GM19467 (cell line): ENCODE data around the gene PRSS57.
"Not testable (repeated sequence)": the region's sequence is repeated elsewhere in the genome, so short reads cannot be mapped to it uniquely, and the experiment has no call there.

ENCODE experiments used
- ATAC-seq: cut with Tn5 transposase; IDR thresholded peaks from one replicate; pipeline ENCODE4 v1.9.1; 2021; ENCODE audit warnings: mild to moderate bottlenecking, moderate library complexity; ENCODE audit not compliant: unreplicated experiment

The PRSS57 gene

DNA sequence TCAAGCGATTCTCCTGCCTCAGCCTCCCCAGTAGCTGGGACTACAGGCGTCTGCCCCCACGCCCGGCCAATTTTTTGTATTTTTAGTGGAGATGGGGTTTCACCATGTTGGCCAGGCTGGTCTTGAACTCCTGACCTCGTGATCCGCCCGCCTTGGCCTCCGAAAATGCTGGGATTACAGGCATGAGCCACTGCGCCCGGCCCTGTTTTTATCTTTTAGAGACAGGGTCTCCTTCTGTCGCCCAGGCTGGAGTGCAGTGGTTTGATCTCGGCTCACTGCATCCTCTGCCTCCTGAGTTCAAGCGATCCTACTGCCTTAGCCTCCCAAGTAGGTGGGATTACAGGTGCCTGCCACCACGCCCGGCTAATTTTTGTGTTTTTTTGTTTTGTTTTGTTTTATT lies 3.3 kb upstream of the PRSS57 start:
- ATAC-seq, result not testable (repeated sequence)

DNA sequence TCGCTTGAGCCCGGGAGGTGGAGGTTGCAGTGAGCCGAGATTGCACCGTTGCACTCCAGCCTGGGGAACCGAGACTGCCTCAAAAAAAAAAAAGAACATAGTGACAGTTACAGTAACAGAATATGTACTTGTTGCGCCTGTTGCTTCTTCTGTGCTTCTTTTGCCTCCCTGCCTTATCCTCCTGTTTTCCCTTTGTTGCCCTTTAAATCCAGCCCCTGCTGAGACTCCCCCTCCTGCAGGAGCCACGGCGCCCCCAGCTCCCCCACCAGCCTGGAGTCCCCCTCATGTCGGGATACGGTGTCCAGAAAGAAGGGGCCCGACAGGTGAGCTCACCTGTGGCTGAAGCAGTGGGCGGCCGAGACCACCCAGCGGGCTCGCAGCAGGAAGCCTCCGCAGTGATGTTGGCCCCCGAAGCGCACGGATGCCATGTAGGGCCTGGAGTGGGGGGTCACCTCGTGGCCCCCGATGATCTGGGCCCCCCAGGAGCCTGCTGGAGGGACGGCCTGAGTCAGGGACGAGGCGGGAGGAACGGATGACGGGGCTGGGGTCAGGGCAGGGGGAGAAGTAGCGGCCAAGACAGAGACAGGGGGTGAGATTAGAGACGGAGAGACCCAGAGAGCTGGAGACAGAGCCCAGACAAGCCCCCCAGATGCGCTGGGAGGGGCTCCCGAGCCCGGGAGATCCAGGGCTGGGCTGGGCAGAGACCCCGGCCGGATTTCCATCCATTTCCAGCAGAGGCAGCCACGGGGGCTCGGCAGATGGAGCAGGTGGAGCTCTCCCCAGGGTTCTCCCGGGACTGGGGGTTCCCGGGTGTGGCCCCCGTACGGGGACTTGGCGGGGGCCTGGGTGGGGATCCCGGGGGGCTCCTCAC lies 536 bp downstream of the PRSS57 start:
- no peak for ATAC-seq

DNA sequence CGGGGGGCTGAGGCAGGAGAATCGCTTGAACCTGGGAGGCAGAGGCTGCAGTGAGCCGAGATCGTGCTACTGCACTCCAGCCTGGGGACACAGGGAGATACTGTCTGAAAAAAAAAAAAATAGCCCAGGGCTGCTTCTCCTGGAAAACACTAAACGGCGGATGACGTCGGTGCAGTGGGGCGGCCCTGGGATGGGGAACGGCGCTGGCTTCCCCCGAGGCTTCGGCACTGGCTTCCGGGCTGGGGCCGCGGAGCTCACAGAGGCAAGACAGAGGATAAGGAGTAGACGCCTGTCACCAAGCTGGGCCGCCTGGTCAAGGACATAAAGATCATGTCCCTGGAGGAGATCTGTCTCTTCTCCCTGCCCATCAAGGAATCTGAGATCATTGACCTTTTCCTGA lies 5.0 kb downstream of the PRSS57 start:
- no peak for ATAC-seq

DNA sequence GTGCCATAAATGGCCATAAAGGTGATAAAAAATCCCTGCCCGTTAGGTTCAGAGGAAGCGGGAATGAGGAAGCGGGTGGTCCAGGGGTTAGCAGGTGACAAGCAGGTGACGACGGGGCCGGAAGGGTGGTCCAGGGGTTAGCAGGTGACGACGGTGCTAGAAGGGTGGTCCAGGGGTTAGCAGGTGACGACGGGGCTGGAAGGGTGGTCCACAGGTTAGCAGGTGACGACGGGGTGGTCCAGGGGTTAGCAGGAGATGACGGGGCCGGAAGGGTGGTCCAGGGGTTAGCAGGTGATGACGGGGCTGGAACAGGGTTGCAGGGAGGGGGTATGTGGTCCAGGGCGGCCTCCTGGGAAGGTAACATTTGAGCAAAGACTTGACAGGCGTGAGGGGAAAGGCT lies 6.3 kb downstream of the PRSS57 start:
- no peak for ATAC-seq

DNA sequence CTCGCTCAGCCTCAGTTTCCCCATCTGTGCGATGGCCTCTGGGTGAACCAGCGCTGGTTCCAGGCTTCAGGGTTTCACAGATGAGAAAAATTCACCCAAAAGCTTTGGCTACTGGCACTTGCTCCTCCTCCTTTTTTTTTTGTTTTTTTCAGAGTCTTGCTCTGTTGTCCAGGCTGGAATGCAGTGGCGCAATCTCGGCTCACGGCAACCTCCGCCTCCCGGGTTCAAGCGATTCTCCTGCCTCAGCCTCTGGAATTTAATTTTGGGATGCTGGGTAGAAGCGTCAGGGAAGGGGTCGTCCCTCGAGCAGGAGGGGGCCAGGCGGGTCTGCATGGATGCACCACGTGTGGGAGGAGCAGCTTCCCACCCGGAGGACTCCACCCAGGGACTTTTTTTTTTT lies 7.0 kb downstream of the PRSS57 start:
- ATAC-seq, result no peak

DNA sequence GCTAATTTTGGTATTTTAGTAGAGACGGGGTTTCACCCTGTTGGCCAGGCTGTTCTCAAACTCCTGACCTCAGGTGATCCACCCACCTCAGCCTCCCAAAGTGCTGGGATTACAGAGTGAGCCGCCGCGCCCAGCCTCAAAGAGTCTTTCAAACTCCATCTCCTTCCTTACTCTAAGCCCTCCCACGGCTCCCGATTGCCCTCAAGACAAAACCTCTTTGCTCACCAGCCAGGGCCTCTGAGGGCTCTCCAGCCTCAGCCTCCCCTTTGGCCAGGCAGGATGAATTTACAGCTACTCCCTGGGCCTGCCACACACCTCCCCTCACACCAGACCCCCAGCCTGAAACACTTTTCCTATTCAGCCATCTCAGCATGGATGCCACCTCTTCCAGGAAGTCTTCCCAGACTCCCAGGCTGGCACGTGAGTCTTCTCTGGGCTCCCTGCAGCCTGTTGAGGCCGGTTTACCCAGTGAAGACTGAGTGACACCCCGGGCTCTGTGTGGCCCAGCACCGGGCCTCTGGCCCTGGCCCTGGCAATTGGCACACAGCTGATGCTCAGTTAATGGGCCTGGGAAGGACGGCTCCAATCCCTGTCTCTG lies 7.6 kb downstream of the PRSS57 start:
- no peak for ATAC-seq

DNA sequence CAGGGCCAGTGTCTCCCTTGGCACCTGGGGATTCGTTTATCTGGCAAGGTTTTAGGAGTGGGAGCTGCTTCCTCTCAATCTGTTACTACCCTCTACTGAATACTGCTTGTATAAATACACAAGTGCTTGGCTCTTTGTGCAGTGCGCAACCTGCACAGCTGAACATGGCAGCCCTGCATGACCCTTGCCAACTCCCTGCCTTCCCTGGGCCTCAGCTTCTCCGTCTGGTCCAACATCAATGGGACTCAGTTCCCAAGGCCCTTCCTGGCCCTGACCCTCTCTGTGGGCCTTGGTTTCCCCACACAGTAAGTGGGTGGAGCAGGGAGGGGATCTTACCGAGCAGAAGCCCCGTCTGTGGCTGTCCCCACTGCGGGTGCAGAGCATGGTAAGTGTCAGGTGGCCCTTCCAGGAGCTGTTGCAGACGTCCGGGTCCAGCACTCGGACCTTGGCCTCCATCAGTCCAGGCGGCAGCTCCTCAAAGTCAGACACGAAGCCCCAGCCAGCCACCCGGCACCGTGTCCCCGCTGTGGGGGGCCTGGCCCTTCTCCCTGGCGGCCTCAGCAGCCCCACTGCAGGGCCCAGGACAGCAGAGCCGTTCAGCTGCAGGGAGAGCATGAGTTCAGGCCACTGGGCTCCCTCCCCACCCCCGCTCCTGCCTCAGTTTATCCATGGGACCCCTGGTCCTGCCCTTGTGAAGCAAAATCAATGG lies 8.5 kb downstream of the PRSS57 start:
- ATAC-seq, result no peak

DNA sequence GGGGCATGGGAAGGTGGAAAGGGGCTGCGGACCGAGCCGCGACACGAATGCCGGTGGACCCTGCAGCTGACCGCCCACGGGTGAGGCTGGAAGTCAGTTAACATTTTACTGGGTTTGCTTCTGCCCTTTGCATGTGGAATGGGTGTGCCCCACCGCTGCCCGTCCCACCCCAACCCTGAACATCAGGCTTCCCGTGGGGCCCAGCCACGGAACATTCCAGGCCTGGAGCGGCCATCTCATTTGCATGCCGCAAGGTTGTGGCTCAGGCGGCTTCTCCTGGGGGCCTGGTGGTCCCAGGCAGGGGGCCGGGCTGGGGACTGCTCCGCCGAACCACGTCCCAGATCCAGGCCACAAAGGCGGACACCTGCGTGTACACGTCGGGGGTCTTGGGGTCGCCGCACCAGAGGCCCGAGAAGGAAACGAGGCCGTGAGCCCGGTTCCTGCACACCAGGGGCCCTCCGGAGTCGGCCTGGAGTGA lies 9.8 kb downstream of the PRSS57 start:
- ATAC-seq, result no peak

DNA sequence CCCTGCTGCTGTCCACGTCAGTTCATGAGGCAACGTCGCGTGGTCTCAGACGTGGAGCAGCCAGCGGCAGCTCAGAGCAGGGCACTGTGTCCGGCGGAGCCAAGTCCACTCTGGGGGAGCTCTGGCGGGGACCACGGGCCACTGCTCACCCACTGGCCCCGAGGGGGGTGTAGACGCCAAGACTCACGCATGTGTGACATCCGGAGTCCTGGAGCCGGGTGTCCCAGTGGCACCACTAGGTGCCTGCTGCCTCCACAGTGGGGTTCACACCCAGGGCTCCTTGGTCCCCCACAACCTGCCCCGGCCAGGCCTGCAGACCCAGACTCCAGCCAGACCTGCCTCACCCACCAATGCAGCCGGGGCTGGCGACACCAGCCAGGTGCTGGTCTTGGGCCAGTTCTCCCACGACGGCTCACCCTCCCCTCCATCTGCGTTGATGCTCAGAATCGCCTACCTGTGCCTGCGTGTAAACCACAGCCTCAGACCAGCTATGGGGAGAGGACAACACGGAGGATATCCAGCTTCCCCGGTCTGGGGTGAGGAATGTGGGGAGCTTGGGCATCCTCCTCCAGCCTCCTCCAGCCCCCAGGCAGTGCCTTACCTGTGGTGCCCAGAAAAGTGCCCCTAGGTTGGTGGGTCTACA lies 12.5 kb downstream of the PRSS57 start:
- no peak for ATAC-seq

DNA sequence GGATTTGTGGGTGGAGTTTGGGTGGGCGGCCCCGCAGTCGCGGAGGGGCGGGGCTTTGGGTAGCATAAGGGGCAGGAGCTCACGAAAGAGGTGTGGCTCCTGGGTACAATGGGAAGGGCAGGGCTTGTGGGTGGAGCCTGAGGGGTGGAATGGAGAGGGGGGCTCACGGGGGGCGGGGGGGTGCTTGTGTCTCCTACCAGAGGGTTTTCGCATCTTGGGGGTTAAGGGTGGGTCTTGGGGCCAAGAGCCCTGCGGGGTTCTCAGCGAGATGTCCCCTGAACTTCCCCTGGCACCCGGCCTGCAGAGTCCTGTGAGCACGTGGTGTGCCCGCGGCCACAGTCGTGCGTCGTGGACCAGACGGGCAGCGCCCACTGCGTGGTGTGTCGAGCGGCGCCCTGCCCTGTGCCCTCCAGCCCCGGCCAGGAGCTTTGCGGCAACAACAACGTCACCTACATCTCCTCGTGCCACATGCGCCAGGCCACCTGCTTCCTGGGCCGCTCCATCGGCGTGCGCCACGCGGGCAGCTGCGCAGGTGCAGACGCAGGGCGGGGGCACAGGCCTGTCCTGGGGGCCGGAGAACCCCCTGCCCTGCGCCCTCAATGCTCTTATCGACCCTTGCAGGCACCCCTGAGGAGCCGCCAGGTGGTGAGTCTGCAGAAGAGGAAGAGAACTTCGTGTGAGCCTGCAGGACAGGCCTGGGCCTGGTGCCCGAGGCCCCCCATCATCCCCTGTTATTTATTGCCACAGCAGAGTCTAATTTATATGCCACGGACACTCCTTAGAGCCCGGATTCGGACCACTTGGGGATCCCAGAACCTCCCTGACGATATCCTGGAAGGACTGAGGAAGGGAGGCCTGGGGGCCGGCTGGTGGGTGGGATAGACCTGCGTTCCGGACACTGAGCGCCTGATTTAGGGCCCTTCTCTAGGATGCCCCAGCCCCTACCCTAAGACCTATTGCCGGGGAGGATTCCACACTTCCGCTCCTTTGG lies 13.9 kb downstream of the PRSS57 start:
- ATAC-seq, result no peak

DNA sequence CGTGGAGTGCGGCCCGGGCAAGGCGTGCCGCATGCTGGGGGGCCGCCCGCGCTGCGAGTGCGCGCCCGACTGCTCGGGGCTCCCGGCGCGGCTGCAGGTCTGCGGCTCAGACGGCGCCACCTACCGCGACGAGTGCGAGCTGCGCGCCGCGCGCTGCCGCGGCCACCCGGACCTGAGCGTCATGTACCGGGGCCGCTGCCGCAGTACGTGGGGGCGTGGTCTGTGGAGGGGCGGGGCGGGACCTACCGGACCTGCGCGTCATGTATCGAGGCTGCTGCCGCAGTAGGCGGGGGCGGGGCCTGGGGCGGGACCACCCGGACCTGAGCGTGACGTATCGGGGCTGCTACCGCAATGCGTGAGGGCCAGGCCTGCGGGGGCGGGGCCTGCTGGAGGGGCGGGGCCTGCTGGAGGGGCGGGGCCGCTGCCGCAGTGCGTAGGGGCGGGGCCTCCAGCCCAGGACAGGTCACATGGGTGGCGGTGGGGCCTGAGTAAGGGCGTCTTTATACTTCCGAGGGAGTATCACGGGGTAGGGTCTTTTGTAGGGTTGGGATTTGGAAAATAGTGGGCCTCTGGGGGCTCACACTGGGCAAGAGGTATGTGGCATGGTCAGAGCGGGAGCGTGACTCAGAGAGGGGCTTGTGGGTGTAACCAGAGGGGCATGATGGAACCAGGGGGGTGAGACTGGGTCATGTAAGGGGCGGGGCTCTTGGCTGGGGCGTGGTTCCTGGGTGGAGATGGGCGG lies 14.8 kb downstream of the PRSS57 start:
- ATAC-seq, result peak; percentile 67

DNA sequence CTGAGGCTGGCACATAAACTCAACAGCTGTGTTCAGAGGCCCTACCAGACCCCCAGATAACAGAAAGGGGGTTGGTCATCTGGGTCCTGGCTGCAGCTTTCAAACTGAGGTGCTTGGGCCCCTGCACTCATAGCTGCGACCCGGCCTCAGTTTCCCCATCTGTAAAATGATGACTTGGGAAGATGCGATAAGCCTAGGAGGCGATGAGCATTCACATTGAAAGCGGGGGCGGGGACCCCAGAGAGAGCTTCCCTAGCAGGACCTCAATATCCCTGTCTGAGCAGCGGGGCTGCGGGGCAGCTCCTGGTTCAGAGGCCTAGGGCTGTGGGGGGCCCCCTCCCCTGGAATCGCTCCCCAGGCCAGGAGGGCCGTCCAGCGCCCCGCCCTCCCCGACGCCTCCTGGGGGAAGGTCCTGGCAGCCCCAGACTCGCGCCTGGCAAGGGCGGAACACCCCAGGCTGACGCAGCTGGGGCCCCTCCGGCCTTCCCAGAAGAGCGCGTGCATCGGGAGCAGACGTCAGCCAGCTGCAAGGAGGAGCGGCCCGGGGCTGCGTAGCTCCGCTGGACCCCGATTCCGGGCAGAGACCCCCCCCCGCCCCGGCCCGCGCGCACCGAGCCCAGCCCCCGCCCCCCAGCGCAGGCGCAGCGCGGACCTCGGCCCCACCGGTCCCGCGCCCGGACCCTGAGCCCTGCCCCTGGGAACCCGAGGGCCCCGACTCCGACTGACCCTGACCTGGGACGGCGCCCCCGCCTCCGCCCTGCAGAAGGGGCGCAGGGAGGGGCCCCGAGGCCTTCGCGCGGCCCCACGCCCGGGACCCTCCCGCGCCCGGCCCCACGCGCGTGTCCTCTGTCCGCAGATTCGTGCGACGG lies 15.6 kb downstream of the PRSS57 start:
- peak; percentile 11 for ATAC-seq

DNA sequence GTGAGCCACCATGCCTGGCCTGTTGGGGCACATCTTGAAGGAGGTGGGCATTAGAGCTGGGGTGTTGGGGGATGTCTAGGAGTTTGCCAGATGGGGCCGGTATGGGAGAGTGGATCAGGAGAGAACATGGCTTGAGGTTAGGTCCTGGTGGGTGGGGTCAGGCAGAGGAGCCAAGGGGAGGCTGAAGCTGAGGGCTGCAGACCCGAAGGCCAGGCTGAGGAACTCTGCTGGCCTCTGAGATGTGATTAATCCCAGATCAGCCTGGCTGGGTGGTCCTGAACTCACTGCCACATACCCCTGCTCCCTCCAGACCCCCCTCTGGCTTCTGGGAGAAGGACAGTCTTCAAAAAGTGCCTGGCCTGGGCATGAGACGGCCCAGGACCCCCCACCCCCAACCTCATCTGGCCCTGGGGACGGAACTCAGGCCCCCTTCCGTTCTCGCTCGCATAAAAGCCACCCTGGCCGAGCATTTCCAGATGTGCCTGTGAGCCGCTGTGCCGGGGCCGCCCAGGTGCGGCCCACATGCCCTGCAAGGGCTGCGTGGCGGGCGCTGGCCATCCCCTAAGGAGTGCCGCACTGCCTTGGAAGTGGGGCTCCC lies 16.4 kb downstream of the PRSS57 start:
- no peak for ATAC-seq

DNA sequence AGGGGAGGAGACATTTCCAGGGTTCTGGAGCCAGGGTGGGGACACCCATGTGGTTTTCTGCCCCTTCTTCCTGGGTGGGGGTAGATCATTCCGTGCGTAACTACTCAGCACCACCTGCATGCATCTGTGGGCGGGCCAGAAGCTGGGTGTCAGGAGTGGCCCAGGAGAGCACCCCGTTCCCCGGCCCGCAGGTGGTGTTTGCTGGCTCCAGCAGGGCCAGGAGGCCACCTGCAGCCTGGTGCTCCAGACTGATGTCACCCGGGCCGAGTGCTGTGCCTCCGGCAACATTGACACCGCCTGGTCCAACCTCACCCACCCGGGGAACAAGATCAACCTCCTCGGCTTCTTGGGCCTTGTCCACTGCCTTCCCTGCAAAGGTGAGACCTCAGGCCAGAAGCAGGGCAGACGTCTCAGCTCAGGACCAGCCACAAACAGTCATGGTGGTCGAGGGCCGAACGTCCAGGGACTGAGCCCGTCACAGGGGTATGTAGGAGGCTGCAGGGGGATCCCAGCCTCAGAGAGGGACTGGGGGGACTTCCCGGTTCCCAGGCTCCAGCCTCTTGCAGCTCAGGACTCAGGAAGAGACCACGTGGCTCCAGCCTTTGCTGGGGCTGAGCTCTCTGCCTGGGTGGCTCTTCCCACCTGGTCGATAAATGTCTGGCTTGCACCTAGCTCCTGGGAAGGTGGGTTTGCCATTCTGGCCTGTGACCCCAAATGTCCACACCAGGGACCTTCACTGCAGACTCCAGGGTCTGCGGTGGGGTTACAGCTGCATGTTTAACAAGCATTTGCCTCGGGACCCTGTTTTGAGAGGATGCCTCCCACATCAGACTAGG lies 17.4 kb downstream of the PRSS57 start:
- no peak for ATAC-seq

DNA sequence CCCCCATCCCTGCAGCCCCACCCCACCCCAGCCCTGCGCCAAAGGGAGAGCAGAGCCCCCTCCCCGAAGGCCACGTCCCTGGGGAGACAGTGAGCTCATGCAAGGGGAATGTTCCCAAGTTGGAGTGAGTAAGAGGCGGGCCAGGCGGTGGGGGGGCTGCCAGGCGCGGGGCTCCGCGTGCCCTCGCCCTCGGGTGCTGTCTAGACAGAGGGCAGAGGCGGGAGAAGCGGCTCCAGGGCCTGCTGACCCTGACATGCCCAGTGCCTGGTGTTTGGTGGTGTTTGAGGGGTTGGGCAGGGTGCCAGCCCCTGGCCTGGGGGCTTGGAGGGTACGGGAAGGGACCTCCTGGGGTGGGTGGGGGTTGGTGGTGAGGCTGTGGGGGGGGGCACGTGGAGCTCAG lies 18.1 kb downstream of the PRSS57 start:
- no peak for ATAC-seq

DNA sequence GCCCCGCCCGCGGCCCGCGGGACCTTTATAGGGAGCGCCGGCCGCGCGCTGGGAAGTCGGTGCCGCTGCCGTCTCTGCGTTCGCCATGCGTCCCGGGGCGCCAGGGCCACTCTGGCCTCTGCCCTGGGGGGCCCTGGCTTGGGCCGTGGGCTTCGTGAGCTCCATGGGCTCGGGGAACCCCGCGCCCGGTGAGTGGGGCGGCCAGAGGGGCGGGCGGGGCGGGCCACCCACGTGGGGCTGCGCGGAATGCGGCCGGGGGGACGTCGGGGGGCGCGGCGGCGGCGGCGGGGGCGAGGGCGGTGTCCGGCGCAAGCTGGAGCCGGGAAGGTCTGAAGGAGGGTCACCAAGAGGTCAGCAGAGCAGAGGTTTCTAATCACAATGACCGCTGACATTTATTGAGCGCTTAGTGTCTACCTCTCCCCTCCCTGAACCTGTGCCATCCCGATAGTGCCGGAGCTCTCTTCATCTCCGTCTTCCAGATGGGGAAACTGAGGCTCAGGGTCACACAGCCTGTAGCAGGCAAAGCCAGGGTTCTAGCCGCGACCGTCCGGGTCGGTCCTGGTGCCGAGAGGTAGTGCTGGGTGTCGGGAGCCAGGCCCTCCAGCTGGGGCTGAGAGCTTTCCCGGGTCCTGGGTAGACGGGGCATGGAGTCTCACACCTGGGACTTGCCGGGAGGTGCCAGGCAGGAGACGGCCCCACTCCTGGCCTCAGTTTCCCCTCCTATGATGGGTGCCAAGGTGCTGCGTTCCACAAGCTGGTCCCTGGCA lies 18.7 kb downstream of the PRSS57 start, which contains the start of gene FSTL3:
Gene FSTL3, plus strand, starts transcription at position 54 of the 767 bp plus-strand sequence. Its CDS starts 32 bp downstream, at position 86.
- no peak for ATAC-seq
